Activated CD4-positive, CD25-positive, alpha-beta regulatory T cell (primary cell): ENCODE measurements around the gene VAV3.
"Not testable (repeated sequence)": the region's sequence is repeated elsewhere in the genome, so short reads cannot be mapped to it uniquely, and the experiment has no call there.

Experiments used
- DNase-seq, 4 experiments: peaks; one replicate each; lab custom pipeline; 2025; lab: John Stamatoyannopoulos, UW

Gene VAV3

DNA sequence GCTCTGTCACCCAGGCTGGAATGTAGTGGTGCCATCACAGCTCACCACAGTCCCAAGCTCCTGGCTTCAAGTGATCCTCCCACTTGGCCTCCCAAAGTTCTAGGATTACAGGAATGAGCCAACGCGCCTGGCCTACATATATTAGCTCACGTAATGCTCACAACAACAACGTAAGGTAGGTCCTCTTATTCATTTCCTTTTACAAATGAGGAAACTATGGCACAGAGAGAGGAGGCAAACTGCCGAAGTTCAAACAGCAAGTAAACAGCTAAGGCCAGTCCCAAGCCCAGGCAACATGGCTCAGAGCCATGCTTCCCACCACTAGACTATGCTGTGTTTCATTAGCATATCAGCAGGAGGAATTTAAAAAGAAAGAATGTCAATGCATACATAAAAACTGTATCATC lies 284.4 kb downstream of the VAV3 start:
- no peak for DNase-seq

DNA sequence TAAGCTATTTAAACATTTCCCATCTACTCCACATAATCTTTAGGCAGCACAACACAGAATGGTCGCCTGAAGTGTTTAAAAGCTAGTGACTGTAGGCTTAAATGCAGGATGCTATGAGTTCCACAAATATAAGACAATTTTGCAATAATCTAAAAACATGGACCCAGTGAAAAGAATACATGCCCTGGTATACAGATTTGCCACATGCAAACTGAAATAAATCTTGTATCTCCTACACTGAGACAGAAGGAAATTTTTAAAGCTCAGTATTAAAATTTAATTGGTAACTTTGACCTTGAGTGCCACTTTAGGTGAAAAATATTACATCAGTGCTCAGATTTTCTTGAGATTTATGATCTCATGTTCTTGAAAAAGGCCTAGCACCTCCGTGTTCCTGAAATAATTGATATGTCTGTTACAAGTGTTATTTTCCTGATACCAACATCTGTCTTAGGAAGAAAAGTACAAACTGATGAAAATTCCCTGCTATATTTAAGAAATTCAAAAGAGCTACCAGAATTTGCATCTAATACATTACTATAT lies 285.5 kb downstream of the VAV3 start:
- DNase-seq, result no peak

DNA sequence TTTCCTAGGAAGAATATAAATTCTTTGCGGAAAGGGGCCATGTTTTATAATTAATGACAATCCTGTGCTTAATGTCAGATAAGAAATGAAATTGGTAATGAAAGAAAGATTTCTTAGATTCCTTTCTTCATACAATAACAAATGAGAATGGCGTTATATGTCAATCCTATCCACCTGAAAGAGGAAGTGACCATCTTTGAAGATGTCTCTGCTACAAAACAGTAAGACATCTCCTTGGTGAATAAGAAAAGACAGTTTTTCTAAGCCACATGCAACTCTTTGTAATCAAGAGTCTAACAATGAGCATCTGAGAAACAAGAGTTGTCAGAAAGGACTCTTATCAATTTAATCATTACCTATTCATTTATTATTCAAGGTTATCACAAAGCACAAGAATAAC lies 286.0 kb downstream of the VAV3 start:
- DNase-seq, result no peak

GRCh38 chr1:107677697-107678096 lies 287.3 kb downstream of the VAV3 start:
- DNase-seq, result no peak

GRCh38 chr1:107674486-107674885 lies 290.5 kb downstream of the VAV3 start:
- DNase-seq, result no peak

- DNase-seq, result no peak
Measured at GRCh38 chr1:107673006-107673405, 292.0 kb downstream of the VAV3 start.

DNA sequence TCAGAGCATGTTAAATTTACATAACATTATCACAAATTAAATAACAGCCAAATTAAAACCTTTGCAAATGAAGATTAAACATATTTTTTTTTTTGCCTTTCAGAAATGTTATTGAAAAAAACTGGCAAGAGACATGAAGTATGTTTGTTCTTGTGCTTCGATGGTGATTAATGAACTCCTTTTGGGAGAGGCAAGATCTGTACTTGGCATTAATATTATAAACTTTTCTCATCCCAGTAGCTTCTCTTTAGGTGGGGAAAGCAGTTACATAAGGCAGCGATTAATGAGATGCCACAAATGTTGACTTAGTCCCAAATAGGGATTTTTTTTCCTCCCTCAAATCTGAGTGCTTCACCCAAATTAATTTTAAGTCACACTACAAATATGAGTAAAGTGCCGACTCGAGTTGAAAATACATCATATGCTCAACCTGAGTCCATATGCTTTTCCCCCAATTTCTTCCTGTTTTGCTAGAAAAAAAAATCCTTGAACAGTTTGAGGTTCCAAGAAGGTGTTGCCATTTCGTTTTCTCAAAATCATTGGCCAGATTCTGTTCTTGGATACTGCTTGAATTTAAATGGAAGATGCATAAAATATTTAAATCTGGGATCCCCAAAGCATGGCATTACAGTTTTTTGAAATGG lies 294.5 kb downstream of the VAV3 start:
- DNase-seq, result no peak

GRCh38 chr1:107669996-107670395 lies 295.0 kb downstream of the VAV3 start:
- no peak for DNase-seq

DNA sequence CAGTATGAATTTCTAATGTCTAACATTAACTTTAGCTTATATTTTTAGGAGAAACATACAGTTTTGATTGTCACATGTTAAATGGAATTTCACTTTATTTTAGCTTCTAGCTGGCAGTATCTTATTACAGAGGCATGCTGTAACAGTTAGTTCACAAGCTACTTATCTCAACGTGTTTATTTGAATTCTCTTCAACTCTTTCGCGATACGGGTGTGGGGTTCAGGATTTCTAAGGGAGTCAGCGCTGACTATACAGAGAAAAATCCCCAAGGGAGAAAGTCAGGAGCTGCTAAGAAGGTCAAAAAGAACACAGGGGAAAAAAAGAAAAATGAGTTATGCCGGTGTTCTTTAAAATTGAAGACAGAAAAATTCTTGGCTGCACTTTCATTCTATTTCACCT lies 296.2 kb downstream of the VAV3 start:
- DNase-seq, result no peak

DNA sequence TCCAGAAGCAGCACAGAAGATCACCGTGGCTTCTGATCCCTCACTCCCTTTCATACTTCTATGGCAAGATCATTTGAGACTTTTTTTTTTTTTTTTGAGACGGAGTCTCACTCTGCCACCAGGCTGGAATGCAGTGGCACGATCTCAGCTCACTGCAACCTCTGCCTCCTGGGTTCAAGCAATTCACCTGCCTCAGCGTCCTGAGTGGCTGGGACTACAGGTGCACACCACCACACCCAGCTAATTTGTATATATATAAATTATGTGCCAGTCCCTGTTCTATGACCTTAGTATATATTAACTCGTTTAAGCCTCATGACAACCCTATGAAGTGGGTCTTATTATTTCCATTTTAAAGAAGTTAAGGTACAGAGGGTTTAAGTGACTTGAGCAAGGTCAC lies 298.5 kb downstream of the VAV3 start:
- no peak for DNase-seq

- DNase-seq, result no peak
Measured at GRCh38 chr1:107664982-107665925, 299.7 kb downstream of the VAV3 start.

DNA sequence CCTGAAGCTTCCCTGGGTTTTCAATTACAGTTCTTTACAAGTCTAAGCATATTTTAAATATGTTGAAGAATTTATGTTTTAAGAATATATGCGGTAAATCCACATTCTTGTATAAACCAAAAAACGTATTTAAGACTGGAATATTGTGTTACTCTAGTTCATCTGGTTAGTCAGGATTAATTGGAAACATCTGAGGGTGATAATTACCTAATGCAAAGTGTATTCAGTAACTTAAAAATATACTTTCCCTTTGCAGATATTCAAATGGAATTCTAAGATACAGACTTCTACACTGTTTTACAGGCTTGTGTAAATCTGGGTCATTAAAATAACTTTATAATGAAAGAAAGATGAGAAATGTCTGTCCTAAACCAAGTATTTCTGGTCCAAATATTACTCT lies 302.0 kb downstream of the VAV3 start:
- no peak for DNase-seq

DNA sequence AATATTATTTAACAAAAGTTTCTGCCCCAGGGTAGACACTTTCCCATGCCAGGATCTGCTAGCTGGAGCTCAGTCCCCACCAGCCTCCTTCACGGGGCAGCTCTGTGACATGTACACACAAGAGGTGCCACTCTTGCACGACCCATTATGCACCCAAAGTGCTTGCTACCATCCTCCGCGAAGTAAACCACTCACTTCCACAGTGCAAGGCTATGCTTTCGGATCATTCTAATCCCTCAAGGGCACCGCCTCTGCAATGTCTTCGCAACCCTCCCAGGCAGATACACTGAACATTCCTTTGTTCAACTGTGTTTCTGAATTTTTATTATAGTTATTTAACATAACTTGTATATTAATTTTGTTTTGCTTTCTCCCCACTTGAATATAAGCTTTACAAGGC lies 303.8 kb downstream of the VAV3 start:
- DNase-seq, result no peak

DNA sequence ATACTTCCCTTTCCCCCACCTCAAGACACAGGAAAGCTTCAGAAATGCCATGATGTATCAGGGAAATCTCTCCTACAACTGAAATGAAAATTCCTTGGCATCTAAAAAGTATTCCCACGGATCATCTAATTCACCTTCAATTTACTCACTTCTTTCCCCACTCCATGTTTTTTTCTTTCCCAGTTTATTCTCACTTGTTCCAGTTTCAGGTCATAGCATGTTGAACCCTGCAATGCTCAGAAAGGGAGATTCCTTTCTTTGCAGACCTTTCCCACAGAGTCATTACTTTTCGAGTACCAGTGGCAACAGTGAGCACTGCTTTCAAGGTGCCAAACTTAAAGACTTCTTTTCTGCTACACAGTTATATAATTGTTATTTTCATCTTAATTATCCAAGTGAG lies 305.0 kb downstream of the VAV3 start:
- DNase-seq, result no peak

GRCh38 chr1:107657356-107657755 lies 307.6 kb downstream of the VAV3 start:
- DNase-seq, result no peak

DNA sequence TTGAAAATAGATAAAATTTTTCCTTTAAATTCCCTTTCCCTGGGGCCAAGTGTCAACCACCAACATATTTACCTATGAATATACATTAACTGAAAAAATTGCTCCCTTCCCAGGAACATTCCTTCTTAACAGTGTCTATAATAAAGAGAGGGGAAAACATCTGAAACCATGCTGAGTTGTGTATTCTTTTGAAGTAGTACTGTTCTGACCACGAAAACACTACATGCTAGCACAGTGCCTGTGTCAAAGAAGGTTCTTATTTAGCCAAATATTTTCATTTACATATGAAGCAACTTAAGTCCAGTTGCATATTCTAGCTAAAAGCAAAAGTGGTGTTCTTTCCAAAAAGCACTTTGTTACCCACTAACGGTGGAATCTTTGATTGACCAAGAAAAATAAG lies 311.2 kb downstream of the VAV3 start:
- no peak for DNase-seq

DNA sequence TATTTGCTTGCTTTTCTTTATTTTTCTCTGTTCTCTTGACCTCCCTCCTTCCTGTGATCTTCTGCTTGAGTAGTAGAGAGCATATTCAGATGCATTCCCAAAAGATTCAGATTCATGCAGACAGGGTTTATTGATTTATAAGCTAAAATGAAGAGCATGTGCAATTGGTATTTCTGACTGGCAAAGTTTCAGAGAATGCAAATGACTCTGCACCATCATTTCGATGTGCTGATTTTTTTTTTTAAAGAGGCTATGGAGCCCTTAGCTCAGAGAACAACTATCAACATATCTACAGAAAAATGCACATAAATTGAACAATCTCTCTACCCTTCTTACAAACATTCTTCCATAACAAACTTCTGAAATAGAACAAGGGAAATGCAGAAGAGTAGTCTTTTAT lies 312.0 kb downstream of the VAV3 start:
- DNase-seq, result no peak

DNA sequence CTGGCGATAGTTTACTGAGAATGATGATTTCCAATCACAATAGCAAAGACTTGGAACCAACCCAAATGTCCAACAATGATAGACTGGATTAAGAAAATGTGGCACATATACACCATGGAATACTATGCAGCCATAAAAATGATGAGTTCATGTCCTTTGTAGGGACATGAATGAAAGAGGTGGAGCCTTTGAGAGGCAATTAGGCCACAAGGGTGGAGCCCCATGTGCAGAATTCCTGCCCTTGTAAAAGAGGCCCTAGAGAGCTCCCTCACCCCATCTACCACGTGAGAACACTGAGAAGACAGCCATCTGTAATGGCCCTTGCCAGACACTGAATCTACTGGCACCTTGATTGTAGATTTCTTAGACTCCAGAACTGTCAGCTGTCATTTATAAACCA lies 314.2 kb downstream of the VAV3 start:
- DNase-seq, result not testable (repeated sequence)

DNA sequence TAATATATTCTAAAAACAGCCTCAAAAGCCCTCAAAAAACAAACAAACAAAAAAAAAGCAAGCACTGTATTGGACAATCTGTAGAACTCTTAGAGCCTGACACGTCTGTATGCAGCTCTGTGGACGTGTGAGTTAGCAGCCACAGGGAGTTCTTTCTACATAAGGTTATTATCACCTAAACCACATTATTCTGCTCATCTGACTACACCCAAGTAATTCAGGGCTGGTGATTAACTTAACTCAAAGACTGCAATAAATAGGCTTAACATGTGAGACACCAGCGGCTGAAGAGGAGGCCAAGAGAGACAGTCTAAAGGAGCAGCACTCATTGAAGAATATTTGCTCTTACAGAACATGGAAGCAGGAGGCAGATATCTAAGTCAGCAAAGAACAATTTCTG lies 316.0 kb downstream of the VAV3 start:
- no peak for DNase-seq

GRCh38 chr1:107648071-107648470 lies 316.9 kb downstream of the VAV3 start:
- DNase-seq, result no peak

- DNase-seq, result no peak
Measured at GRCh38 chr1:107647012-107647411, 318.0 kb downstream of the VAV3 start.

DNA sequence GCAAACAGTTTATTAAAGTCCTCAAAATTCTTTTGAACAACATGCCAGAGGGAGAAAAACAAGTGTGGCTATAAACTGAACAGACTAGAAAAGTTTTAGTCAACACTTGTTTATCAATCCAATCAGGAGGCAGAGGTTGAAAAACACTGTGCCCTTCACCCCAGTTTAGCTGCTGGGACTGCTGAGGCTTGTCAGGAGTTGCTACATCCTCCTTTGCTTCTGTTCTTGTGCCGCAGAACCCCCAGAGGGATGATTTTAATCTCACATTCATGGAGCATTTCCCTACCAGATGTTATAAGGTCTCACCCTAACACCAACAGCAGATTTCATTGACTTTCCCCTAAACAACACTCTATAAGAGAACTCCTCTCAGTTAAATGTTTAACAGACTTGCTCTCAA lies 321.2 kb downstream of the VAV3 start:
- no peak for DNase-seq

DNA sequence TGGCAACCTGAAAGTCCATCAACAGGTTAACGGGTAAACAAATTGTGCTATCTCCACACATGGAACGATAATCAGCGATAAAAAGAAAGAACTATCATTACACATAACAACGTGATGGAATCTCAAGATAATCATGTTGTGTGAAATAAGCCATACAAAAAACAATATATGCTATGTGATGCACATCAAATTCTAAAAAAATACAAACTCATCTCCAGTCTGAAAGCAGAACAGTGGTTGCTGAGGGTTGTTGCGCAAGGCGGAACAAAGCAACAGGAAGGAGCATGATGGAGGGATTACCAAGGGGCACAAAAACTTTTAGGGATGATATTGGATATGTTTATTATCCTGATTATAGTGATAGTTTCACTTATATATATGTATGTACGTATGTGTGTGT lies 324.8 kb downstream of the VAV3 start:
- no peak for DNase-seq
